Measurements from ENCODE around the gene MYO5B.

GRCh38 chr18:50079571-50080295 is 115.2 kb downstream of the MYO5B start:
- TF ChIP-seq CTCF (IDR thresholded peaks at IDR 0.05), result no peak
- no peak for TF ChIP-seq CHD2 (IDR thresholded peaks at IDR 0.05; ENCODE audit: low read length, partially characterized antibody)

All from SK-N-SH (cell line).